Measurements from ENCODE around the gene GPRC5B. TPM values are rescaled to one million over a fixed set of nuclear protein-coding genes. Genes with fewer than 3 reads are reported as not detected.

GPRC5B gene
- total RNA-seq, 4 donors from 2014 or later: 1.9 to 17.3 (median 5.1) TPM

DNA sequence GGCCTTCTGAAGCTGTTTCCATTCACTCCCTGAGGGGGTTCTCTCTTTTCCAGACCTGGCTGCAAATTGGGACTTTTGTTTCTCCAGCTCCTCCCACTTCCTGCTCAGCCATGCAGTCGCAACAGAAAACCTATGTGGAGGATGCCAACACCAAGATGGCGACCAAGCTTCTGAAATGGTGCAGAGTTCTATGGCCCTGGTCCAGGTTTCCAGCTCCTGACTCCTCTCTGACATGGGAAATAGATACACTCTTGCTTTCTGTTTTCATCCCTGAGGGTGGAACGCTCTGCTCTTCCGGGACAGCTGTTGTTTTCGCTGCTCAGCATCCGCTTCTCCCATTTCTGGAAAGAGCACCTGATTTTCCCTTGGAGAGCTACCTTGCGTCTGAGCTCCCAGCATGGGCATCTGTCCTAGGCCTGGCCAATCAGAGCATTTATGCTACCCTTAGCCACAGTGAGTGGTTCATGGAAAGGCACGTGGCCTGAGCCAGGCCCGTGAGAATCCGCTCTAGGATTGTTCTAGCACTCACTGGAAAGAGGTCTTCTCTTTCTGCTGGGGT is 8.1 kb downstream of the GPRC5B start:
- H3K4me1 ChIP-seq: no peaks in the 10 kb centered on the region
- intact Hi-C loops (cut with DNase I; ENCODE audit: low total_unique reads): no loop called here
- 61 to 76% methylated on average over 5 to 10 of the region's 10 CpGs for WGBS, 2 donors (ENCODE audit: low coverage in 1 of 2)
- no peaks in the 10 kb centered on the region for H3K9me3 ChIP-seq
- TF ChIP-seq EP300 (IDR thresholded peaks at IDR 0.05; ENCODE audit: low read depth) (no peak), POLR2AphosphoS5 (IDR thresholded peaks at IDR 0.05) (no peak), POLR2A (IDR thresholded peaks at IDR 0.05) (no peak)
- TF ChIP-seq, protein P1, sequence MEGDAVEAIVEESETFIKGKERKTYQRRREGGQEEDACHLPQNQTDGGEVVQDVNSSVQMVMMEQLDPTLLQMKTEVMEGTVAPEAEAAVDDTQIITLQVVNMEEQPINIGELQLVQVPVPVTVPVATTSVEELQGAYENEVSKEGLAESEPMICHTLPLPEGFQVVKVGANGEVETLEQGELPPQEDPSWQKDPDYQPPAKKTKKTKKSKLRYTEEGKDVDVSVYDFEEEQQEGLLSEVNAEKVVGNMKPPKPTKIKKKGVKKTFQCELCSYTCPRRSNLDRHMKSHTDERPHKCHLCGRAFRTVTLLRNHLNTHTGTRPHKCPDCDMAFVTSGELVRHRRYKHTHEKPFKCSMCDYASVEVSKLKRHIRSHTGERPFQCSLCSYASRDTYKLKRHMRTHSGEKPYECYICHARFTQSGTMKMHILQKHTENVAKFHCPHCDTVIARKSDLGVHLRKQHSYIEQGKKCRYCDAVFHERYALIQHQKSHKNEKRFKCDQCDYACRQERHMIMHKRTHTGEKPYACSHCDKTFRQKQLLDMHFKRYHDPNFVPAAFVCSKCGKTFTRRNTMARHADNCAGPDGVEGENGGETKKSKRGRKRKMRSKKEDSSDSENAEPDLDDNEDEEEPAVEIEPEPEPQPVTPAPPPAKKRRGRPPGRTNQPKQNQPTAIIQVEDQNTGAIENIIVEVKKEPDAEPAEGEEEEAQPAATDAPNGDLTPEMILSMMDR (IDR thresholded peaks at IDR 0.05): no peak
- H3K27me3 ChIP-seq: no peaks in the 10 kb centered on the region
- DNase-seq: no peak
- H3K36me3 ChIP-seq: no peaks in the 10 kb centered on the region
- H3K27ac ChIP-seq: no peak overlapping the region
- no peak overlapping the region for H3K4me3 ChIP-seq
- in situ Hi-C loops (cut with MboI; ENCODE audit: low pct_ligation_motif_present in 1 of 4, low pct_unique_long_range_greater_than_20kb in 1 of 4, low sequenced_read_pairs in 3 of 4): loop anchor here in 1 of 4 donors (25.0 kb wide), 1 partner anchor 164 kb away; the partner anchor contains the start of genes IQCK and KNOP1

DNA sequence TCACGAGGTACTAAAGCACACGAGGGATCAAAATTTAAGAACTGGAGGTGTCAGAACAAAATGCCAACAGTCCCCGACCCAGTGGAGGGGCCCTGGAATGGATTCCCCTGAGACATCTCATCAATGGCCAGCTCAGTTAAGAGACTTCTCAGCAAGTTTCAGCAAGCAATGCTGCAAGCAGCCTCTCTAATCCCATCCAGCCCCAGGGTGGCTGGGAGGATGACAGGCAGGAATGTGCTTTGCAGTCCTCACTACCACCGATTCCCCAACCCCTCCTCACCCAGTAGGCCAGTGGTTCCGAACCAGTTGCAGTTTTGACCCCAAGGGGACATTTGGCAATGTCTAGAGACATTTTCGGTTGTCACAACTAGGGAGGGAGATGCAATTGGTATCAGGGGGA is 8.7 kb downstream of the GPRC5B start:
- 86 to 94% methylated on average over 2 to 6 of the region's 6 CpGs for WGBS, 2 donors (ENCODE audit: low coverage in 1 of 2)
- no peaks in the 10 kb centered on the region for H3K36me3 ChIP-seq

DNA sequence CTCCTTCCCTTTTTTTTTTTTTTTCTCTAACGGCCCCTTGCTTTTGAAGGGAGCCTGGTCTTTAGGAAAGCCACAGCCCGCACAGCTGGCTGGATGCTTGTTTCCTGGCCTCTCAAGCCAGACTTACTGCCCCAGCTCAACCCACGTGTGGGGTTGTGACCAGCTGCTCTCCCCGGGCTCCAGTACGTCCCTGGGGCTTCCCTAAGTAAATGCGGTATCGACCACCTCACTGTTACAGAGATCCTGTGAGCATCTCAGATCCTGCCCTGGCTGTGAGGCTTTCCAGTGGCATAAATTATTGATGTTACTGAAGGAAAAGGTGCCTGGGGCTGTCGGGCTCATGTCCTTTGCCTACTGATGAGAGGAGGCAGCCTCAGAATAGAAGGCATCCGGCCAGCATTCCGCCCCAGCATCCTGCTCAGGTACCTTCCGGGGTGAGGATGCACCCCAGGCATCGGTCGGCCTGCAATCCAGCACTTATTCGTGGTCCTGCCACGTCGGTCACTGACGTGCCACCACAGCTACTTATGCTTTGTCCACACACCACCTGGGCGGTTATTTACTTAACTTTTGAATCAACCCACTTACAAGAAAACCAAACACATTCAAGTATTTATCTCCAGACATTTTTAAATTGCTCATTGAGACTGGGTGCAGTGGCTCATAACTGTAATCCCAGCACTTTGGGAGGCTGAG is 9.6 kb downstream of the GPRC5B start:
- Histone ChIP-seq H3K27me3 (no peaks in the 10 kb centered on the region), H3K4me1 (no peaks in the 10 kb centered on the region), H3K4me3 (no peak overlapping the region), H3K36me3 (no peaks in the 10 kb centered on the region), H3K27ac (no peak overlapping the region), H3K9me3 (no peaks in the 10 kb centered on the region)
- WGBS, 2 donors (ENCODE audit: low coverage in 1 of 2): 73 to 87% methylated on average over 6 to 18 of the region's 18 CpGs
- TF ChIP-seq, protein P1 (IDR thresholded peaks at IDR 0.05): no peak
- TF ChIP-seq POLR2A (IDR thresholded peaks at IDR 0.05): no peak
- no peak for TF ChIP-seq EP300 (IDR thresholded peaks at IDR 0.05; ENCODE audit: low read depth)
- no peak for TF ChIP-seq POLR2AphosphoS5 (IDR thresholded peaks at IDR 0.05)
- in situ Hi-C loops (cut with MboI; ENCODE audit: low pct_ligation_motif_present in 1 of 4, low pct_unique_long_range_greater_than_20kb in 1 of 4, low sequenced_read_pairs in 3 of 4) (loop anchor here in 1 of 4 donors (25.0 kb wide), 1 partner anchor 163 kb away; the partner anchor contains the start of genes IQCK and KNOP1), intact Hi-C loops (cut with DNase I; ENCODE audit: low total_unique reads) (no loop called here)
- DNase-seq: no peak

More for the DNA sequence above, 8.7 kb downstream of the GPRC5B start:
- Histone ChIP-seq H3K4me1 (no peaks in the 10 kb centered on the region), H3K4me3 (no peak overlapping the region), H3K9me3 (no peaks in the 10 kb centered on the region), H3K27me3 (no peaks in the 10 kb centered on the region), H3K27ac (no peak overlapping the region)
- in situ Hi-C loops (cut with MboI; ENCODE audit: low pct_ligation_motif_present in 1 of 4, low pct_unique_long_range_greater_than_20kb in 1 of 4, low sequenced_read_pairs in 3 of 4): loop anchor here in 1 of 4 donors (25.0 kb wide), 1 partner anchor 164 kb away; the partner anchor contains the start of genes IQCK and KNOP1
- TF ChIP-seq, protein P1 (IDR thresholded peaks at IDR 0.05): no peak
- TF ChIP-seq EP300 (IDR thresholded peaks at IDR 0.05; ENCODE audit: low read depth): no peak
- TF ChIP-seq POLR2A (IDR thresholded peaks at IDR 0.05): no peak
- no peak for TF ChIP-seq POLR2AphosphoS5 (IDR thresholded peaks at IDR 0.05)
- intact Hi-C loops (cut with DNase I; ENCODE audit: low total_unique reads): no loop called here
- DNase-seq: no peak

DNA sequence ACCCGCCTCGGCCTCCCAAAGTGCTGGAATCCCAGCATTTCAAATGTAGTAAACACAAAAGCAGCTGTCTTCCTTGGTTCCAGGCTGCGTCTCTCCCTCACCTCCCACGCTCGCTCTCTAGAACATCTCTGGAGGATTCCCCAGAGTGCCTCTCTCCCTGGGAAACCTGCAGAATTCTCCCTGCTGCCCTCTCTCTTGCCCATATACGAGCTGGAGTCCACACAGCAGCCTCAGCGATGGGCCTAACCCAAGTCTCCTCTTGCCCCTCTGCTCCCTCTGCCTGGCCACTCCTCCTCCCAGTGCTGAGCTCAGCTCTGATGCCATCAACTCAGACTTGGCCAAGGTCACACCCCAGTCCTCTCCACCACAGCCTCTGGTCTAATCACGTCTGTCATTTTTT is 10.6 kb downstream of the GPRC5B start:
- in situ Hi-C loops (cut with MboI; ENCODE audit: low pct_ligation_motif_present in 1 of 4, low pct_unique_long_range_greater_than_20kb in 1 of 4, low sequenced_read_pairs in 3 of 4): no loop called here
- Histone ChIP-seq H3K4me3 (no peak overlapping the region), H3K27ac (no peak overlapping the region), H3K27me3 (no peaks in the 10 kb centered on the region), H3K9me3 (no peaks in the 10 kb centered on the region), H3K4me1 (no peaks in the 10 kb centered on the region), H3K36me3 (no peaks in the 10 kb centered on the region)
- 75 to 78% methylated on average over 3 to 8 of the region's 8 CpGs for WGBS, 2 donors (ENCODE audit: low coverage in 1 of 2)
- no peak for DNase-seq
- no peak for TF ChIP-seq POLR2A (IDR thresholded peaks at IDR 0.05)
- no peak for TF ChIP-seq EP300 (IDR thresholded peaks at IDR 0.05; ENCODE audit: low read depth)
- TF ChIP-seq, protein P1 (IDR thresholded peaks at IDR 0.05): no peak
- no peak for TF ChIP-seq POLR2AphosphoS5 (IDR thresholded peaks at IDR 0.05)
- intact Hi-C loops (cut with DNase I; ENCODE audit: low total_unique reads): no loop called here

Measured in transverse colon (tissue), 4 donors.